Cortex of kidney (tissue), 1 donor: Measurements from ENCODE around the gene C2CD4C.
"Not testable (repeated sequence)": the region's sequence is repeated elsewhere in the genome, so short reads cannot be mapped to it uniquely, and the experiment has no call there.

ENCODE experiments used
- DNase-seq: peaks from one replicate; lab custom pipeline; 2025; lab: John Stamatoyannopoulos, UW

C2CD4C gene

GRCh38 chr19:381901-382300 is 27.0 kb downstream of the C2CD4C start:
- not testable (repeated sequence) for DNase-seq

- DNase-seq = not testable (repeated sequence)
Measured at GRCh38 chr19:380618-381219, 28.2 kb downstream of the C2CD4C start.

- DNase-seq = no peak
Measured at GRCh38 chr19:379796-380195, 29.2 kb downstream of the C2CD4C start.

GRCh38 chr19:378706-379105 is 30.2 kb downstream of the C2CD4C start:
- no peak for DNase-seq

DNA sequence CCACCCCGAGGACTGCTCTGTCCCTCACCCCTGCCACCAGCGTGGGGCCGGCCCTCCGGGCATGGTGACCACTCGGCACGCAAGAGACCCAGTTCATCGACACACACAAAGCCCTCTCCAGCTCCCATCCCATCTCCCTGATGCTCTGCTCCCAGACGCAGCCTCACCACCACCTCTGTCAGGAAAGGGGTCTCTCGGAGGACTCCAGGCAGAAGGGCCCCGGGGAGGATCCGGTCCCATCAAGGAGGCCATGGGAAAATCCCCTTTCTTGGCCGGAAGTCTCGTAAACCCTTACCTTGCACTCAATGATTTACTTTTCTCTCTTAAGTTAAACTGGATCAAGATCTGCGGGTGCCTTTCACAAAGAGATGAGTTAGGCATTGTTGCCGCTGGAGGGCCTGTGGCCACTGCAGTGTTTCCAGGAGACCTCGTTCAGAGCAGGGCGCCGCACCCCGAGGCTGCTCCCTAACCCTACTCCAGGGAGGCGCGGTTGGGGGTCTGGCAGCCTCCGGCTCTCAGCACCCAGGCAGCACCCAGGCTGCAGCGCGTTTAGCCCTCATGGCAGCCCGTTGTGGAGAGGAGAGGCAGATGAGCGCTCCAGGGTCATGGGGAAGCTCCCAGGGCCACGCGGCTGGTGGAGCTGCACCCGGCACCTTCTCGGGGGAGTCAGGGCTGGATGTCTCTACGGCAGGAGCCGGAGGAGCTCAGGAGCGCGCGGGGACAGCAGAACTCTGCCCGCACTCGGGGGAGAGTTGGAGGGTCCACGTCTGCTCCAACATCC is 31.0 kb downstream of the C2CD4C start:
- no peak for DNase-seq

GRCh38 chr19:376111-376470 is 32.9 kb downstream of the C2CD4C start:
- no peak for DNase-seq

DNA sequence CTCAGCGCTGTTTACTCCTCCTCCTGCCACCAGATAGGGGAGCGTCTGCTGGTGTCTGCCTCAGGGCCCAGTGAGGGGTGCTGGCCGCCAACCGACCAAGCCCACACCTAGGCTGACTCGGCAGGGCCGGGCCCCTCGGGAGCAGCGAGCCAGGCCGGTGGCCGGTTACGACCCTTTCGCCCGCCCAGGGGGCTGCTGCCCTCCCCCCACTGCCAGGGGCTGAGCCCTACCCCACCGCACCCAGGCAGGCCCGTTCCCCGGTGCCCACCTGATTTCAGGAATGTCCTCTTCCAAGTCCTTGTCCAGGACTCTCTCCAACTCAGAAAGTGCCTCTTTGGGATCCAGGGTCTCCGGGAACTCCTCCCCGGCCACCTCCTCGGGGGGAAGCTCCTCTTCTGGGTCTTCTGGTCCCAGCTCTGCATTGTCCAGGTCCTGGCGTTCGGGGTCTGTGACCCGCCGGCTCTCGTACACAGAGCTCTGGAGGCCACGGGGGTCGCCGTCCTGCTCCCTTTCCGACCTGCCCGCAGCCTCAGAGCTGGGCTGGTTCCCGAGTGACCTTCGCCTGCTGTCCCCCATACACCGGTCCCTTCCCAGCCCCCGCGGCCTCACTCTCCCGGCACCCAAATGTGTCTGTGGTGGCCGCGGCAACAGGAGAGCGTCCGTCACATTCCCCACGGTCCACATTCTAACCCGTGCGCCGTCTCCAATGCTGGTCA is 33.4 kb downstream of the C2CD4C start:
- no peak for DNase-seq

- no peak for DNase-seq
Measured at GRCh38 chr19:374886-375235, 34.1 kb downstream of the C2CD4C start.

DNA sequence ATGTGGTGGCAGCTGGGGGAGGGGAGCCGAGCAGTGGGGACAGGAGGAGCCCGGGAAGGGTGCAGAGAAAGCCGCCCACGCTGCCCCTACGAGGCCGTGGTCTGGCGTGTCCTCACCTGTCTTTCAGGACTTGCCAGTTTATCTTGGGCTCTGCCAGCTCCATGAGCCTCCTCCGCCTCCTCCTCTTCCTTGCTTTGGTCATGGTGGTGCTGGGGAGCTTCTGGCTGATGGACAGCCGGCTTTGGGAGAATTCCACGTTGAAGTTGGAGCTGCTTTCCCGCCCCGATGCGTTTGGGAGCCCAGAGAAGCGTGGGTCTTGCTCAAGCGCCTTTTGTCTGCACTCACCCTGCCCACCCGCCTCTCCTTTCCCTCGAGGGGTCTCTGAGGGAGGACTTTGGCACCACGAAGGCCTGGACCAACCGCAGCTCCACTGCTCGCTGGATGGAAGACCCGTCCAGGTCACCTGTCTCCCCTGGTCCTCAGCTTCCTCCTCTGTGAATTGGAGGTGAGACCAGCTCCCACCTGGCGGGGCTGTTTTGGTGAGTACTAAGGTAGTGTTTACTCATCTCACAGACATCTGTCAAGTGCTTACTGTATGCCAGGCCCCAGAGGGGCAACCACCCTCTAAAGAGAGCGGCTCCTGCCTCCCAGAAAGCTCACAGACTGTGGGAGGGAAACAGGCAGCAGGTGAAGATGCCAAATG is 34.6 kb downstream of the C2CD4C start:
- no peak for DNase-seq

- no peak for DNase-seq
Measured at GRCh38 chr19:373391-374182, 35.4 kb downstream of the C2CD4C start.

DNA sequence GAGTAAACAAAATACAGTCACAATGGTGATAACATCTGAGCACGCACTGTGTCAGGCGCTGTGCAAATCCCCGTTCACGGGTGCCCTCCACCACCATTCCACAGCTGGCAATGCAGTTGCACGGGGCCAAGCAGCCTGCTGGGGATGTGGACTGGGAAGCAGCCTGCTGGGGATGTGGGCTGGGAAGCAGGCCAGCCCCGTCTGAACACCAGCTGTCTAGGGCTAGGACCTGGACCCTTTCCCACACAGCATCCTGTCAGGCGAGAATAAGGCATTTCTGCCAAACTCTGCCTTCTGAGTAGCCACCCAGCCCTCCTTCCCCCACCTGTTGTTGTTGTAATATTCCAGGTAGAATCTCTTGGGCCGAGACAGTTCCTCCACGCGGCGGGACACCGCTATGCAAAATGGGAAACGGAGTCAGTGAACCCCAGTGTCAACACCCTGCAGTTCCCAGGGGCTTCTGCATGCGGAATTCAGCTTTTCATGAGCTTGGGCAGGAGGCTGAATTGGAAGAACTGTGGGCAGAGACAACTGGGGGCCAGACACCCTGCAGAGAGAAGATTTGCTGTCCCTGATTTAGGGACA is 36.5 kb downstream of the C2CD4C start:
- DNase-seq = no peak

DNA sequence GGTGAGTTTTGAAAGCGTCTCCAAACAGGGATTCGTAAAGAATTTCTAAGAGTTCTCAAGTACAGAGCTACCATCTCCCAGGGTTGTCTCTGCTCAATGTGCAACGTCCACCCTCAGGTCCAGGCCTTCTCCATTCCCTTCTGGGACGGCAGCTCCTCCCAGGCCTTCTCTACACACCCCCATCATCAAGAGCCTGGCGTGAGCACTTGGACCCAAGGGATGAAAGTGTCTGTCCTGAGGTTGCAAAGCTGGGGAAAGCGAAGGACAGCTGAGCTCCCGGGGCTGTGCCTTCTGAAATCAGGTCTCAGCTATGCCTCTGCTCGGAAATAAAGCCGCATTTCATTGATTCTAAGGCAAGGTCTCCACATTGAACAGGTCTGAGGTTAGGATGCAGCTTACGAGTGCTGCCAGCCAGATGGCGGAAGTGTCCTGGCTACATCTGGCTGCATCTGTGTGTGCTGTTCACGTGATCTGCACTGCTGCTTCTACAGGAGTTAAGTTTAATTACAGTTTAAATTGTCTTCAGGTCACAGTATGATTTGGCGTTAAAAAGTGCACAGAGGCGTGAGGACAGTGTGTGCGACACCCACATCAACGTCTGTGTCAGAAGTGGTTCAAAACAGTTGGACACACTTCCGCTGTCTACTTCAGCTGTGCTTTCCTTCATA is 37.3 kb downstream of the C2CD4C start:
- no peak for DNase-seq

GRCh38 chr19:370641-371330 is 38.2 kb downstream of the C2CD4C start:
- DNase-seq = no peak

DNA sequence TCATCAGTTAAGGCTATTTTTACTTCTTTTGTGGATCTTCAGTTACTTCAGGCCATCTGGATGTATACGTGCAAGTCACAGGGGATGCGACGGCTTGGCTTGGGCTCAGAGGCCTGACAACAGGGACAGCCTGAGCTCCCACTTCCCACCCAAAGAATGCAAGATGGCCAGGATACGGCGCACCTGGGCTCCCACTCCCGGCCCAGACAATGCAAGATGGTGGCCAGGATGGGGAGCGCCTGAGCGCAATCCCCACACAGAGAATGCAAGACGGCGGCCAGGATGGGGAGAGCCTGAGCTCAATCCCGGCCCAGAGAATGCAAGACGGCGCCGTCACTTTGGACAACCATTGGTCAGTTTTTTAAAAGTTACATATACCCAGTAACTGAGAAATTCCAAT is 39.1 kb downstream of the C2CD4C start:
- DNase-seq = no peak

- no peak for DNase-seq
Measured at GRCh38 chr19:369256-369655, 39.7 kb downstream of the C2CD4C start.

DNA sequence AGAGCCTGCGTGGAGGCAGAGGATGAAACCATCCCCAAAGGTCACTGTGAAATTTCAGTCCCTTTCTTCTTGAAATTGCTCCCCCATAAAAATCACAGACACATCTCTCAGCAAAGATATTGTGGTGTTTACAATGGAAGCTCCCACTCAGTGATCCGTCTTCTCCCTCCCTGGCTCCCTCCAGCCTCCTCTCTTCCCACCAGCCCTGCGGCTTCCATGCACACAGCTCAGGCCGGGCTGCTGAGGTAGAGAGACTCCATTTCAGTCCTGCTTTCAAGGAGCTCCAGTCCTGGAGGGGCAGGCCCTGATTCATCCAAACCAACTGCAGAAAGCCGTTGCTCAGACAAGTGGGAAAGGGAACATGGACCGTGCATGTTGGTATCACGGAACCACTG is 40.3 kb downstream of the C2CD4C start:
- DNase-seq = no peak

DNA sequence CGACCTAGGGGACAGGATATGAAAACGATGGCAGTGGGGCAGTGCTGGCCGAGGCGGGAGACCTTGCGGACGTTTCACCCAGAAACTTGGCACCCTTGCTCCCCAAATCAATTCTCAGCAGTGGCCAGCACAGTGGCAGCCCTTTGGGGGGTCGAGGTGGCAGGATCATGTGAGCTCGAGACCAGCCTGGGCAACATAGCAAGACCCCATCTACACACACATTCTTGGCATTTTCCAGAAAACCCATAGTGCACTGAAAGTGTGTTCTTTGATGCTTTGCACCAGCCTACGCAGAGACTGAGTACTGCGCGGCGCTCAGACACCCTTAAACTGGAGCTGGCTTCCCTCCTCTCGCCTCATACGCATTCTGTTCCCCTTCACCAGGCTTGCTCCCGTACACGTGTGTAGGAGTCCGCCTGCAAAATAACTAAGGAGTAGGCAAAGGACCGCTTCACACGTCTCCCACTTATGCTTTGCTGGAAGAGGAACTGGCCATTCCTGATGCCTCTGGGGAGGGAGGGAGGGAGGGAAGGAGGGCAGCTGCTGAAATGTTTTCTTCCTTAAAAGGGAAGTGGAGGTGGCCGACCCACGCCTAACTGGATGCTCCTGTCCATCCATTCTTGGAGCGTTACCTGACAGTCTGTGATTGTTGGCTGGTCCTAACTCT is 40.9 kb downstream of the C2CD4C start:
- no peak for DNase-seq

DNA sequence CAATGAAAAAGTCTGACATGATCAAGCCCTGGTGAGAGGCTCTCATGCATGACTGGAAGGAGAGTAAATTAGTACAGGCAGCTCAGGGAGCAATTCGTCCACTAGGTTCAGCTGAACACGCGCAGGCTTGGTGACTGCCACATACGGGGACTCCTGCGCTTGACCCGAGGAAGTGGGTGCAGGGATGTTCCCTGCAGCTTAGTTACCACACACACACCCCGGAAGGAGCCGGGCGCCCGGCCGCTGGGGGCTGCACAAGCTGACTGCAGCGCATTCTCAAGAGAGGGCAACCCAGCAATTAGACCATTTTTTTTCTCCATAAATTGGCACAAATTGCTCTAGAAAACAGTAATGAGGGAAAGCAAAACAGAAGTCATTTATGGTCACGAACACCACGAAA is 41.4 kb downstream of the C2CD4C start:
- DNase-seq = no peak

- DNase-seq = no peak
Measured at GRCh38 chr19:366951-367350, 42.0 kb downstream of the C2CD4C start.
